ENCODE results near the gene MARCHF9.
"Not testable (repeated sequence)": the region's sequence is repeated elsewhere in the genome, so short reads cannot be mapped to it uniquely, and the experiment has no call there.

MARCHF9 gene, protein sequence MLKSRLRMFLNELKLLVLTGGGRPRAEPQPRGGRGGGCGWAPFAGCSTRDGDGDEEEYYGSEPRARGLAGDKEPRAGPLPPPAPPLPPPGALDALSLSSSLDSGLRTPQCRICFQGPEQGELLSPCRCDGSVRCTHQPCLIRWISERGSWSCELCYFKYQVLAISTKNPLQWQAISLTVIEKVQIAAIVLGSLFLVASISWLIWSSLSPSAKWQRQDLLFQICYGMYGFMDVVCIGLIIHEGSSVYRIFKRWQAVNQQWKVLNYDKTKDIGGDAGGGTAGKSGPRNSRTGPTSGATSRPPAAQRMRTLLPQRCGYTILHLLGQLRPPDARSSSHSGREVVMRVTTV

GRCh38 chr12:57754411-57755193, at the start of gene MARCHF9:
Gene MARCHF9 (plus strand): TSS chr12:57755103. CDS start chr12:57755529, 426 bp downstream.
- TF ChIP-seq JUND (IDR thresholded peaks at IDR 0.05; ENCODE audit: low read depth) = no peak
- in situ Hi-C loops (cut with HindIII; ENCODE audit: low pct_unique_long_range_greater_than_20kb, low sequenced_read_pairs) = no loop called here
- peak; percentile 94 to 98 for DNase-seq (ENCODE audit: low read depth in 1 of 2, low spot score in 1 of 2)

- no peak for TF ChIP-seq JUND (IDR thresholded peaks at IDR 0.05; ENCODE audit: low read depth)
- no peak for DNase-seq (ENCODE audit: low read depth in 1 of 2, low spot score in 1 of 2)
- in situ Hi-C loops (cut with HindIII; ENCODE audit: low pct_unique_long_range_greater_than_20kb, low sequenced_read_pairs) = no loop called here
Measured at GRCh38 chr12:57707250-57707649, 47.7 kb upstream of the MARCHF9 start.

GRCh38 chr12:57708296-57708695, 46.6 kb upstream of the MARCHF9 start:
- no peak for DNase-seq (ENCODE audit: low read depth in 1 of 2, low spot score in 1 of 2)
- in situ Hi-C loops (cut with HindIII; ENCODE audit: low pct_unique_long_range_greater_than_20kb, low sequenced_read_pairs) = no loop called here
- no peak for TF ChIP-seq JUND (IDR thresholded peaks at IDR 0.05; ENCODE audit: low read depth)

DNA sequence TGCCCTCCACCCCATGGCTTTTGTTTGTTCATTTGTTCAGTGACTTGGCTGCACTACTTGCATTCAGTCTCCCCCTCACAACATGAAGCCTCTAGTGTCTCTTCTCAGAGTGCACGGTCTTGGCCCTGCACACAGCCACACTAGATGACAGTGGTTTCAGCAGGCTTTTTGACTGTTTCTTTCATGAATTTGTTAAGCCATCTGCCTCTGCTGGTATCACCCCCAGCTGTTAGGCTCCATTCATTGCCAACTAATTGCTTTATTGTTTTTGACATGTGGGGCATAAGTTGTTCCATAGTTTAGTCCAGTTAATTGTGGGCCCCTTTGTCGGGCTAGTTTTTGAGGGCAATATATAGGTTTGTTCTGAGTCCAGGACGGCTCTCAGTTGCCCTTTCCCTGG, 42.2 kb upstream of the MARCHF9 start:
- DNase-seq (ENCODE audit: low read depth in 1 of 2, low spot score in 1 of 2) = no peak
- TF ChIP-seq JUND (IDR thresholded peaks at IDR 0.05; ENCODE audit: low read depth) = no peak
- in situ Hi-C loops (cut with HindIII; ENCODE audit: low pct_unique_long_range_greater_than_20kb, low sequenced_read_pairs) = no loop called here

DNA sequence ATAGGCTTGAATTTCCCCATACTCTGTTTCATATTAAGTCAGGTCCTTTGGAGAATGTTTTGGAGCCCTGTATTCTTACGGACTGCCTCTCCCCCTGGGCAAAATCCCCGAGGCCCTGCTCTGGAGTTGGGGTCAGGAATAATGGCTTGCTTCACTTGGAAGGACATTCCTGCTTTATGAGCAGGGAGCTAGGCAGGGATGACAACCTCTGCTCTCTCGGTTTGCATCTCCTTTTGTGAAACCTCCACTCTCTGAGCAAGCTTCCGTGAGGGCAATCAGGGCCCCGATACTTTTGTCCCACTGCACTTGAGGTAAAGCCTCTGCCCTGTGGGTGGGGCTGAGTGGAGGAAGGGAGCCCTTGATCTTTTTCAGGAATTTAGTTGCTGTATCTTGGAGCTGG, 41.7 kb upstream of the MARCHF9 start:
- DNase-seq (ENCODE audit: low read depth in 1 of 2, low spot score in 1 of 2) = no peak
- TF ChIP-seq JUND (IDR thresholded peaks at IDR 0.05; ENCODE audit: low read depth) = no peak
- in situ Hi-C loops (cut with HindIII; ENCODE audit: low pct_unique_long_range_greater_than_20kb, low sequenced_read_pairs) = no loop called here

DNA sequence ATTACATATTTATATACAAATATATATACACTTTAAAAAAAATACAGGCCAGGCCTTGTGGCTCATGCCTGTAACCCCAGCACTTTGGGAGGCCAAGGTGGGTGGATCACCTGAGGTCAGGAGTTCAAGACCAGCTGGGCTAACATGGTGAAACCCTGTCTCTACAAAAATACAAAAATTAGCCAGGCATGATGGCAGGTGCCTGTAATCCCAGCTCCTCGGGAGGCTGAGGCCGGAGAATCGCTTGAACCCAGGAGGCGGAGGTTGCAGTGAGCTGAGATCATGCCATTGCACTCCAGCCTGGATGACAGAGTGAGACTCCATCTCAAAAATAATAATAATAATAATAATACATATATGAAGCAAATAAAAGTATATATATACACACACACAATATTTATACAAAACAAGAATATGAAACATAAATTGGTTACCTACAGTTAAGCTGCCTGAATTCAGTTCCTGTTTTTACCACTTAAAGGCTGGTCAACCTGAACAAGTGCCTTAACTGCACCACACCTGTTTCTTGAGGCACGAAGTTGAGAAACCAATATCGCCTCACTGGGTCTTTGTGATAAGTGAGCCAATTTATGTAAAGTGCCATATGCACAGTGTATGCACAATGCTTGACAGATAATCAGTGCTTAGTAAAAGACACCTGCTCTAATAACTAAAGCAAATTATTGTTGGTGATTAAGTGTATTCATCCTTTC, 39.7 kb upstream of the MARCHF9 start:
- DNase-seq (ENCODE audit: low read depth in 1 of 2, low spot score in 1 of 2); in situ Hi-C loops (cut with HindIII; ENCODE audit: low pct_unique_long_range_greater_than_20kb, low sequenced_read_pairs): not testable (repeated sequence)

DNA sequence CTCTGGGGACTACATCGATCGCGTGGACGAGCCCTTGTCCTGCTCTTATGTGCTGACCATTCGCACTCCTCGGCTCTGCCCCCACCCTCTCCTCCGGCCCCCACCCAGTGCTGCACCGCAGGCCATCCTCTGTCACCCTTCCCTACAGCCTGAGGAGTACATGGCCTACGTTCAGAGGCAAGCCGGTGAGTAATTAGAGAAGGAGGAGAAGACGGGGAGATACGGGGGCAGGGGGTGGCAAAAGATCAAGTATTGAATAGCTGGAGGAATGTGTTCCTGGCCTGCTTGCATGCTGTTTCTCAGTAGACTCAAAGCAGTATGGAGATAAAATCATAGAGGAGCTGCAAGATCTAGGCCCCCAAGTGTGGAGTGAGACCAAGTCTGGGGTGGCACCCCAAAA, 39.1 kb upstream of the MARCHF9 start:
- no peak for TF ChIP-seq JUND (IDR thresholded peaks at IDR 0.05; ENCODE audit: low read depth)
- in situ Hi-C loops (cut with HindIII; ENCODE audit: low pct_unique_long_range_greater_than_20kb, low sequenced_read_pairs) = no loop called here
- no peak for DNase-seq (ENCODE audit: low read depth in 1 of 2, low spot score in 1 of 2)

DNA sequence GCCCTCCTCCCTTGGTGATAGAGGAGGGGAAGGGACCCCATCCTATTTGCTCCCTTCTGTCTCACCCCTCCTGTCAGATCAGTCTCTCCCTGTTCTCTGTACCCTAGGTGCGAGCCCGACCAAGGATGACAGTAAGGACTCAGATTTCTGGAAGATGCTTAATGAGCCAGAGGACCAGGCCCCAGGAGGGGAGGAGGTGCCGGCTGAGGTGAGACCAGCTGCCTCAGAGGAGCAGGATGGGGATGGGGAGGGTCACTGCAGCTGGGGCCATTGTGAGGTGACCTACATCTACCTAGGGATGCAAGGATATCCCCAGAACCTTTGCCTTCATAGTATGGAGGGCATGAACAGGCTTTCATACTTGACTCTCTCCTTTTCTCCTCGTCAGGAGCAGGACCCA, 38.6 kb upstream of the MARCHF9 start:
- in situ Hi-C loops (cut with HindIII; ENCODE audit: low pct_unique_long_range_greater_than_20kb, low sequenced_read_pairs) = no loop called here
- no peak for DNase-seq (ENCODE audit: low read depth in 1 of 2, low spot score in 1 of 2)
- TF ChIP-seq JUND (IDR thresholded peaks at IDR 0.05; ENCODE audit: low read depth) = no peak

DNA sequence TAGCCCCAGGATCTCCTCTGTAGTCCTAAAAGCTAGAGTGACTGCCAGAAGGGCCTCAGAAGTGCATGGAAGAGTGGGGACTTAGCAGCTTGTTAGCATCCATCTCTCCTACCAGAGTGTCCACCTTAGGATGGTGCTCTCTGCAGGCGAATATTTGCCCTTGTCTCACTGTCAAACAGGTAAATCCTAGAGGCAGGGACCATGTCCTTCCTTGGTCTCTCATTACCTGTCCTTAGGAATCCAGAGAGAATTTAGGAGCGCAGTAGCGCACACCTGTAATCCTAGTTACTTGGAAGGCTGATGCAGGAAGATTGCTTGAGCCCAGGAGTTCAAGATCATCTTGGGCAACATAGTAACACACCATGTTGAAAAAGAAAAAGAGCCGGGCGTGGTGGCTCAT, 37.8 kb upstream of the MARCHF9 start:
- no peak for DNase-seq (ENCODE audit: low read depth in 1 of 2, low spot score in 1 of 2)
- TF ChIP-seq JUND (IDR thresholded peaks at IDR 0.05; ENCODE audit: low read depth) = no peak
- in situ Hi-C loops (cut with HindIII; ENCODE audit: low pct_unique_long_range_greater_than_20kb, low sequenced_read_pairs) = no loop called here

DNA sequence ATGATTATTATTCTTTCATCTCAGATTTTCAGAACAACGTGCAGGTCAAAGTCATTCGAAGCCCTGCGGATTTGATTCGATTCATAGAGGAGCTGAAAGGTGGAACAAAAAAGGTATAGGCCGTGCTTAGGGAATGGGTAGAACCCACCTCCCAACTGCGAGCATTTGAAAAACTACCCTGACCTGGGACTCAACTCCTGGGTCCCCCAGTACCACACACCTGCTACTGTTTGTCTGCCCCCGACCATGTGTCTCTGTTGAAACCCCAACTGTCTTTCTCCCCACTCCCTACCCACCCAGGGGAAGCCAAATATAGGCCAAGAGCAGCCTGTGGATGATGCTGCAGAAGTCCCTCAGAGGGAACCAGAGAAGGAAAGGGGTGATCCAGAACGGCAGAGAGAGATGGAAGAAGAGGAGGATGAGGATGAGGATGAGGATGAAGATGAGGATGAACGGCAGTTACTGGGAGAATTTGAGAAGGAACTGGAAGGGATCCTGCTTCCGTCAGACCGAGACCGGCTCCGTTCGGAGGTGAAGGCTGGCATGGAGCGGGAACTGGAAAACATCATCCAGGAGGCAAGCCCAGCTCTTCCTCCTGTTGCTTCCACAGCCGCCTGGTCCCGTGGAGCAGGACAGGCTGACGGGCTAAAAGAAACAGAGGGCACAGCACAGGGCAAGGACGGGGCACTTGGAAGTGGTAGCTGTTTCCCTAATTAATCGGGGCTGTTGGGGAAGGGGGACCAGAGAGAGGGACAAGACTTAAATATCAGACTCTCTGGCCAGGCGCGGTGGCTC, 36.9 kb upstream of the MARCHF9 start:
- in situ Hi-C loops (cut with HindIII; ENCODE audit: low pct_unique_long_range_greater_than_20kb, low sequenced_read_pairs) = no loop called here
- no peak for DNase-seq (ENCODE audit: low read depth in 1 of 2, low spot score in 1 of 2)
- TF ChIP-seq JUND (IDR thresholded peaks at IDR 0.05; ENCODE audit: low read depth) = no peak

DNA sequence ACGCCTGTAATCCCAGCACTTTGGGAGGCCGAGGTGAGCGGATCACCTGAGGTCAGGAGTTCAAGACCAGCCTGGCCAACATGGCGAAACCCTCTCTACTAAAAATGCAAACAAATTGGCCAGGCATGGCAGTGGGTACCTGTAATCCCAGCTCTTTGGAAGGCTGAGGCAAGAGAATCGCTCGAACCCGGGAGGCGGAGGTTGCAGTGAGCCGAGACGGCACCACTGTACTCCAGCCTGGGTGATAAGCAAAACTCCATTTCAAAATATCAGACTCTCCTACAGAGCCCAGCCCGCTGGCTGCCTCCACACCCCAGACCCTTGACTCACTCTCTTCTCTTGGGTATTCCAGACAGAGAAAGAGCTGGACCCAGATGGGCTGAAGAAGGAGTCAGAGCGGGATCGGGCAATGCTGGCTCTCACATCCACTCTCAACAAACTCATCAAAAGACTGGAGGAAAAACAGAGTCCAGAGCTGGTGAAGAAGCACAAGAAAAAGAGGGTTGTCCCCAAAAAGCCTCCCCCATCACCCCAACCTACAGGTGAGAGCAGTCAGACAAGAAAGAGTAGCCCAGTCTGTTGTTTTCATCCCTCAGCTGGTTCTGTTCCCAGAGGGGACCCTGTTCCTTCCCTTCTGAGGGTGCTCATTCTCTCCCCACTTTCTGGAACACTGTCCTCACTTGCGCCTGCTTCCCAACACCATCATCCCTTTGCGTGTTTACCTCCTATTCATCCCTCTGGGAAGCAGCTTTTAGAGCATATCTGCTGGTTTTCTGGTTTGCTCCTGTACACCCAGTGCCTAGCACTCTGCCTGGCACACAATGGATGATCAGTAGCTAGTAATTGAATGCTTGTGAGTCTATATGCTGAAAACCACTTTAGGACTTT, 36.0 kb upstream of the MARCHF9 start:
- no peak for TF ChIP-seq JUND (IDR thresholded peaks at IDR 0.05; ENCODE audit: low read depth)
- in situ Hi-C loops (cut with HindIII; ENCODE audit: low pct_unique_long_range_greater_than_20kb, low sequenced_read_pairs) = no loop called here
- DNase-seq (ENCODE audit: low read depth in 1 of 2, low spot score in 1 of 2) = no peak

Data from T47D (cell line).